SH-SY5Y (cell line): ENCODE results near the gene KLHDC3.

Source experiments
- GATA2 ChIP-seq: IDR thresholded peaks from 2 replicates; pipeline ENCODE4 v1.6.1; 2011; ENCODE audit warnings: mild to moderate bottlenecking, low read depth, low read length
- GATA3 ChIP-seq: IDR thresholded peaks from 2 replicates; pipeline ENCODE4 v1.6.1; 2011; ENCODE audit warnings: low read depth, mild to moderate bottlenecking, low read length, moderate library complexity

- TF ChIP-seq GATA2 (no peak), GATA3 (no peak)
Observed at GRCh38 chr6:43052225-43052841, 38.3 kb downstream of the KLHDC3 start.
